ENCODE results near the gene LUZP1.

LUZP1 gene

DNA sequence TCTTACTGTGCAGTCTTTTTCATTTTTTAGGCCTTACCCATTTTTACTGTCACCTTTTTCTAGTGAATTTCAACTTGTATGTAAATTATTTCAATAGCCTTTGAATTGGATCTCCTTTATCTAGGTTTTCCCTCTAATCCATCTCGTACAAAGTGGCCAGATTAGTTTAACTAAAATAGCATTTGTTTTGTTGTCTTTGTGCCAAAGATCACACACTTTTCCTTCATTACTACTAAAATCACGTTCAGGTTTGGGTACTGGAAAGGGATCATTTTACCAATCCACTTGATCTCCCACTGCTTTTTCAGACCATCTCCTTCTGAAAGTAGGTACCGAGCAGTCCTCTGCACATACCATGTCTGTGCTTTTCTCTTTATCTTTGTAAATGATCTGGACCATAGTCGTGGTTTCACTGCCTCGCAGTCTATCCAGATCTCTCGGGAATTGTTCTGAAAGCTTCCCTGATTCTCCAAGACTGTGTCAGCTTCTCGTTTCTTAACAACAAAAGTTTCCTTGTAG is 129.3 kb downstream of the LUZP1 start (continued):
- TF ChIP-seq PBX3 (CRISPR knock-in tag; IDR thresholded peaks at IDR 0.05): no peak
- no peak for TF ChIP-seq ZNF530 (tag by site-specific recombination; IDR thresholded peaks at IDR 0.05; ENCODE audit: low read depth)
- no peak for TF ChIP-seq BCL11A (tag by site-specific recombination; IDR thresholded peaks at IDR 0.05; ENCODE audit: low read depth)
- TF ChIP-seq ZIC2 (tag by site-specific recombination; IDR thresholded peaks at IDR 0.05): no peak
- no peak for TF ChIP-seq ZBTB6 (tag by site-specific recombination; IDR thresholded peaks at IDR 0.05)
- TF ChIP-seq ZNF549 (tag by site-specific recombination; IDR thresholded peaks at IDR 0.05): no peak
- no peak; the same call in 1 of the 2 replicates for TF ChIP-seq ZNF692 (tag by site-specific recombination; IDR thresholded peaks at IDR 0.05)
- TF ChIP-seq, protein P1, sequence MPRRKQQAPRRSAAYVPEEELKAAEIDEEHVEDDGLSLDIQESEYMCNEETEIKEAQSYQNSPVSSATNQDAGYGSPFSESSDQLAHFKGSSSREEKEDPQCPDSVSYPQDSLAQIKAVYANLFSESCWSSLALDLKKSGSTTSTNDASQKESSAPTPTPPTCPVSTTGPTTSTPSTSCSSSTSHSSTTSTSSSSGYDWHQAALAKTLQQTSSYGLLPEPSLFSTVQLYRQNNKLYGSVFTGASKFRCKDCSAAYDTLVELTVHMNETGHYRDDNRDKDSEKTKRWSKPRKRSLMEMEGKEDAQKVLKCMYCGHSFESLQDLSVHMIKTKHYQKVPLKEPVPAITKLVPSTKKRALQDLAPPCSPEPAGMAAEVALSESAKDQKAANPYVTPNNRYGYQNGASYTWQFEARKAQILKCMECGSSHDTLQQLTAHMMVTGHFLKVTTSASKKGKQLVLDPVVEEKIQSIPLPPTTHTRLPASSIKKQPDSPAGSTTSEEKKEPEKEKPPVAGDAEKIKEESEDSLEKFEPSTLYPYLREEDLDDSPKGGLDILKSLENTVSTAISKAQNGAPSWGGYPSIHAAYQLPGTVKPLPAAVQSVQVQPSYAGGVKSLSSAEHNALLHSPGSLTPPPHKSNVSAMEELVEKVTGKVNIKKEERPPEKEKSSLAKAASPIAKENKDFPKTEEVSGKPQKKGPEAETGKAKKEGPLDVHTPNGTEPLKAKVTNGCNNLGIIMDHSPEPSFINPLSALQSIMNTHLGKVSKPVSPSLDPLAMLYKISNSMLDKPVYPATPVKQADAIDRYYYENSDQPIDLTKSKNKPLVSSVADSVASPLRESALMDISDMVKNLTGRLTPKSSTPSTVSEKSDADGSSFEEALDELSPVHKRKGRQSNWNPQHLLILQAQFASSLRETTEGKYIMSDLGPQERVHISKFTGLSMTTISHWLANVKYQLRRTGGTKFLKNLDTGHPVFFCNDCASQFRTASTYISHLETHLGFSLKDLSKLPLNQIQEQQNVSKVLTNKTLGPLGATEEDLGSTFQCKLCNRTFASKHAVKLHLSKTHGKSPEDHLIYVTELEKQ (tag by site-specific recombination; IDR thresholded peaks at IDR 0.05; ENCODE audit: borderline replicate concordance): no peak
- no peak for TF ChIP-seq ZNF544 (tag by site-specific recombination; IDR thresholded peaks at IDR 0.05)
- TF ChIP-seq KLF1 (tag by site-specific recombination; IDR thresholded peaks at IDR 0.05): no peak
- TF ChIP-seq ZBTB44 (tag by site-specific recombination; IDR thresholded peaks at IDR 0.05): no peak
- TF ChIP-seq ZNF449 (tag by site-specific recombination; IDR thresholded peaks at IDR 0.05): no peak
- TF ChIP-seq ZNF580 (tag by site-specific recombination; IDR thresholded peaks at IDR 0.05): peak; percentile 55; the same call in 1 of the 2 replicates
- no peak for TF ChIP-seq ZNF792 (tag by site-specific recombination; IDR thresholded peaks at IDR 0.05)
- TF ChIP-seq, protein P2, sequence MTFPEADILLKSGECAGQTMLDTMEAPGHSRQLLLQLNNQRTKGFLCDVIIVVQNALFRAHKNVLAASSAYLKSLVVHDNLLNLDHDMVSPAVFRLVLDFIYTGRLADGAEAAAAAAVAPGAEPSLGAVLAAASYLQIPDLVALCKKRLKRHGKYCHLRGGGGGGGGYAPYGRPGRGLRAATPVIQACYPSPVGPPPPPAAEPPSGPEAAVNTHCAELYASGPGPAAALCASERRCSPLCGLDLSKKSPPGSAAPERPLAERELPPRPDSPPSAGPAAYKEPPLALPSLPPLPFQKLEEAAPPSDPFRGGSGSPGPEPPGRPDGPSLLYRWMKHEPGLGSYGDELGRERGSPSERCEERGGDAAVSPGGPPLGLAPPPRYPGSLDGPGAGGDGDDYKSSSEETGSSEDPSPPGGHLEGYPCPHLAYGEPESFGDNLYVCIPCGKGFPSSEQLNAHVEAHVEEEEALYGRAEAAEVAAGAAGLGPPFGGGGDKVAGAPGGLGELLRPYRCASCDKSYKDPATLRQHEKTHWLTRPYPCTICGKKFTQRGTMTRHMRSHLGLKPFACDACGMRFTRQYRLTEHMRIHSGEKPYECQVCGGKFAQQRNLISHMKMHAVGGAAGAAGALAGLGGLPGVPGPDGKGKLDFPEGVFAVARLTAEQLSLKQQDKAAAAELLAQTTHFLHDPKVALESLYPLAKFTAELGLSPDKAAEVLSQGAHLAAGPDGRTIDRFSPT (tag by site-specific recombination; IDR thresholded peaks at IDR 0.05): no peak
- TF ChIP-seq ZNF596 (tag by site-specific recombination; IDR thresholded peaks at IDR 0.05): no peak
- TF ChIP-seq ZNF777 (tag by site-specific recombination; IDR thresholded peaks at IDR 0.05; ENCODE audit: borderline replicate concordance): no peak
- peak; percentile 93 for TF ChIP-seq OSR2 (tag by site-specific recombination; IDR thresholded peaks at IDR 0.05)
- TF ChIP-seq ZNF76 (tag by site-specific recombination; IDR thresholded peaks at IDR 0.05; ENCODE audit: borderline replicate concordance, low read depth): no peak
- TF ChIP-seq ZNF266 (tag by site-specific recombination; IDR thresholded peaks at IDR 0.05; ENCODE audit: low read depth): no peak
- TF ChIP-seq, protein P3, sequence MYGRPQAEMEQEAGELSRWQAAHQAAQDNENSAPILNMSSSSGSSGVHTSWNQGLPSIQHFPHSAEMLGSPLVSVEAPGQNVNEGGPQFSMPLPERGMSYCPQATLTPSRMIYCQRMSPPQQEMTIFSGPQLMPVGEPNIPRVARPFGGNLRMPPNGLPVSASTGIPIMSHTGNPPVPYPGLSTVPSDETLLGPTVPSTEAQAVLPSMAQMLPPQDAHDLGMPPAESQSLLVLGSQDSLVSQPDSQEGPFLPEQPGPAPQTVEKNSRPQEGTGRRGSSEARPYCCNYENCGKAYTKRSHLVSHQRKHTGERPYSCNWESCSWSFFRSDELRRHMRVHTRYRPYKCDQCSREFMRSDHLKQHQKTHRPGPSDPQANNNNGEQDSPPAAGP (tag by site-specific recombination; IDR thresholded peaks at IDR 0.05): no peak
- no peak for TF ChIP-seq ZNF37A (tag by site-specific recombination; IDR thresholded peaks at IDR 0.05)
- TF ChIP-seq ZNF138 (tag by site-specific recombination; IDR thresholded peaks at IDR 0.05; ENCODE audit: borderline replicate concordance): no peak
- TF ChIP-seq HOXD13 (CRISPR knock-in tag; IDR thresholded peaks at IDR 0.05; ENCODE audit: borderline replicate concordance): no peak
- no peak for TF ChIP-seq ZNF223 (tag by site-specific recombination; IDR thresholded peaks at IDR 0.05)
- TF ChIP-seq ZNF624 (tag by site-specific recombination; IDR thresholded peaks at IDR 0.05): no peak
